Measurements from ENCODE around the gene SOX14.
A peak's percentile ranks its signal among the peaks of the same experiment; 100 is the strongest.

Gene SOX14

DNA sequence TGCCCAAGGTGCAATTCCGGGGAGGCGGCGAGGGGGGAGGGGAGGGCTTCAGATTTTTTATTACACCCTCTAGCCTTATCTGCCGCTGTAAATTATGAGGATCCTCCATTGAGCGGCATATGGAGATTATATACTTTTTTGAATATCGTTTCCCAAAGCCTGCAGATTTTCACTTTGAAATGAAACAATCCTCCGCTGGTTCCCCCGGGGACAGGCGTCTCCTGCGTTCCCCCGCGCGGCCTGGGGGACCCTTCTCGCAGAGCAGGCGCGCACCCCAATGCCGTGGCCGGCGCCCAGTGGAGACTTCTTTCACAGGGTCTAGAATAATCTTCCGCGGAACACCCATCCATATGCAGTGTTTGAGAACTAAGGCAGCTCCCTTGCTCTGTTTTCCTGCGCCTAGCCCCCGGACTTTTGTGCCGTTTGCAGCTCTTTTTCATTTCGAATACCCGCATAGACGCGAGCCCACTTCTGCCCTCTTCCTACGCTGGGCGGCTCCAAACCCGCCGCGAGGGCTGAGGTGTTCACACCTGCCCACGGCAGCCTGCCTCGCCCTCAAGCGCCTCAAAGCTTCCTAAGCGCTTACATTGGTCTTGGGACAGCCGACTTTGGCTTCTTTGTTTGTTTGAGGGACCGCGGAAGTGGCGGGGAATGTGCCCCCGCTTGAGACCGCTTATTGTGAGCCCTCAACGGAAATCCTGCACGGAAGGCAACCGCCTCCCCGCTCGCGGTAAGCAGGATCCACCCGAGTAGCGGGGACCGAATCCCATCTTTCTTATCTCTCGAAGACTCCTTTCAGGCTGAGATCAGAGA is 7.5 kb downstream of the SOX14 start:
- no peak for TF ChIP-seq POLR2A (IDR thresholded peaks at IDR 0.05; ENCODE audit: low read depth, low read length)
- FAIRE-seq (no peak), DNase-seq (ENCODE audit: insufficient read length, low spot score) (no peak)

DNA sequence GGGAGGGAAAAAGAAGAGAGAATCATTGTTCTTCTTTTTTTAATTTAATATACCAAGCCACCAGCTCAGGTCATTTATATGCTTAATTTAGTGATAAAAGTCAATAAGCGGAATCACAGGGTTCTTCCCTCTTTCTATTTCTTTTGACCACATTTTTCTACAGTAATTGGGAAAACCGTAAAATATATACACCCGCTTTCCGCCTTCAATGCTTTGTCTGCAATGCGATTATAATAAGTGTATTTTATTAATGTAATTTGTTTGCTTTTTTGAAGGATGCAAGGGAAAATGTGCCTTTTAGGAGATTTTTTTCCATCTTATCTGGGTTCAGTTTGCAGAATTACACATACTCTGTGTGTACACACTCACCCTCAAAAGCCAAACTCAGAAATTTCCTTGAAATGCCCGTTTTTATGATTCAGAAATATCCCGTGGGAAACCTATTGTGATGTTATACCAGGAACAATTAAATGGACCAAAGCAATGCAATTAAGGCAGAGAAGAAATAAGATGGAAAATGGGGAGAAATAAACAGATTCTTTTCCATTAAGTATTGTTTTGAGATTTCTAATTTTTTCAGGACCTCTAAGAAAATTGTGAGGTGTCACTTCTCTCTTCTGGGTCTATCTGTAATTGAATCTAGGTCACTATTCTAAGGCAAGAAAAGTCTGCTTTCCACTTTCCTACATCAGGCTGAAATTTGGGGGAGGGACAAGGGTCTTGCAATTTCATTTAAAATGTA is 8.3 kb downstream of the SOX14 start:
- no peak for TF ChIP-seq POLR2A (IDR thresholded peaks at IDR 0.05; ENCODE audit: low read depth, low read length)
- no peak for FAIRE-seq
- no peak for DNase-seq (ENCODE audit: insufficient read length, low spot score)

DNA sequence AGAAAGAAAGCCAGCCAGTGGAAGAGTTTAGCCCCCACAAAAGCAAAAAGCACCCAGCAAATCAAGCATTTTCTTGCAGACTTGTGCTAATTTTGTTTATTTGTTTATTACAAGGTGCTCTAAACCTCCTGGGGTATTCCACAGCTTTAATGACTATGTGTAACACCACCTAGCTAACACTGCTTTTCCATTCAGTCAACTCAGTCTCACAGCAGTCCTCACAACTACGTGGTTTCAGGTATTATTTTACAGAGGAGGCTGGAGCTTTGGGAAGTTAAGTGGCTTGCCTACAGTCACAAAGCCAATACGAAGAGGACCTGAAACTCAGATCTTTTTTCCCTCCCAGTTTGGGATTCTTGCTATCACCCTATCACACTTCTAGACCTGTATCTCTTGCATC is 14.8 kb downstream of the SOX14 start:
- FAIRE-seq (no peak), DNase-seq (ENCODE audit: insufficient read length, low spot score) (no peak)
- TF ChIP-seq POLR2A (IDR thresholded peaks at IDR 0.05; ENCODE audit: low read depth, low read length): no peak

DNA sequence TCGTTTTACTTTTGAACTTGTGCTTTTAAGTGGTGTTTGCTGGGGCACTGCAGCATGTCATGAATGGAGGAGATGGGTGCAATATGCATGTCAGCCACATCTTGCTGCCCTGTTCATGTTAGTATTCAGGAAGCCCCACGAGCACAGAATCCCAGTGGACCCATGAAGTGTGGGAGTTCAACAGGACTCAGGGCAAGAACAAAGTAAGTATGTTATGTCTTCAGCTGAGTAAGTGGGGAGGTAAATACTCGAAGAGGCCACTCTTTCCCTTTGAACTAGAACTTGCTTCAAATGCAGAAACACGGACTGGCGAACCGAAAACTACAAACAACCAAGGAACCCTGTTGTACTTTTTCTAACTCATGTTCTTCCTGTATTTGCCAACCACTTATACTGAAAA is 23.4 kb downstream of the SOX14 start:
- FAIRE-seq: no peak
- TF ChIP-seq POLR2A (IDR thresholded peaks at IDR 0.05; ENCODE audit: low read depth, low read length): no peak
- DNase-seq (ENCODE audit: insufficient read length, low spot score): no peak

DNA sequence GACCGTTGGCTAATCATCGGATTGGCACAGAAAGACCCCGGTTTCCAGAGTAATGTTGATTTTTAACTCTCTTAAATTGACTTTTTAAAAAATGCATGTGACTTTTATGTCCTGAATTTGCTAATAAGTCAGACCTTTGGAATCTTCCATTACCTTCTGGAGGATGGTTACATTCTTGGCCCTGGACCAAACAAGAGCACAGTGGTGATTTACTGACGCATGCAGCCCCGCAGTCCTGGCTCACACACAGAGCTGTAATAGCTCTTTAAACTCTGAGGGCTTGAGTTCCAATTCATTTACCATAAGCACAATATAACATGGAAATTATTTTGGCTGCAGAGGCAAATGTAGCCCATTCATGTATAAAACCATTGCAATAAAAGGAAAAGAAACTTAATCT is 25.1 kb downstream of the SOX14 start:
- DNase-seq (ENCODE audit: insufficient read length, low spot score) (no peak), FAIRE-seq (no peak)
- TF ChIP-seq POLR2A (IDR thresholded peaks at IDR 0.05; ENCODE audit: low read depth, low read length): no peak

DNA sequence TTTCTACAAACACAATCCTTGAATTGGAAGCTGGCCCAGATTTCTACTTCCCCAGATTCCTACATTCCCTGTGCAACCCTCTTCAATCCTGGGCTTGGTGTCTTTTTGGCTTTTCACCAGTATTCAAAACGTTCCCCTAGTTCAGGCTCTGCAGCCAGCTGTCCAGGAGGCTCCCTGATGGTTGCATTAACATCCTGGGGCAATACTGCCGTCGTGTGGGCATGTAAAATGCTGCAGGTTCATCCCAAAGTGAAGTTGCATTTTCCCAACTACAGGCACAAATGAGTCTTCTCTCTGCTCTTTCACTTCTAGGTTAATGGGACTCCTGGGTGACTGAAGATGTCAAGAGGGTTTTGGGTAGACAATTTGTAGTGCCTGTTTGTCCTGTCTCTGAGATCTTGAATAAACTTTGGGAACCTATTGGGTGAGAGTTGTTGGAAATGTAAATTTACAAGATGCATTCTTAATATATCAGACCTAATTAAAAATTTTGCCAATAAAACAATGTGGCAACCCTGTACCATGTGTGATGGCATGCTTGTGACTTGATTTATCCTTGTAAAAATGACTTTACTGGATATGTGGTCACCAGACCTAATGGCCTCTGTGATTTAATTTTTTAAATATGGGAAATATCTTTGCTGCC is 28.6 kb downstream of the SOX14 start:
- DNase-seq (ENCODE audit: insufficient read length, low spot score) (peak; percentile 15), FAIRE-seq (peak; percentile 80)
- no peak for TF ChIP-seq POLR2A (IDR thresholded peaks at IDR 0.05; ENCODE audit: low read depth, low read length)

DNA sequence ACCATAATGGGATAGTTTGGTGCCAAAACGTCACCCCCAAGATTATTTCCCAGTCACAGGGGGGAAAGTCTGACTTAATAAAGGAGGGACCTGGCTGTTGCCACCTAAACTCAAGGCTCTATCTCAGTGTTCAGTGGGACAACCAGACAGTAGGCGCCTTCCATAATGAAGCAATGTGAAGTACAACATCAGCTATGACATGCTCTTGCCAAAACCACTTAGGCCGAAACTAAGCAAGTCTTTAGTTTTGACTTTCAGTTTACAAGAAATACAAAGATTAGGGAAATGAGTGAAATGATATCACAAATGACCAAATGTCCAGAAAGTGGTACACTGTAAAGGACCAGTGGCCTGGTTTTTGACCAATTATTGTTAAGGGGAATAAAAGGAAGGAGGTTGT is 32.9 kb downstream of the SOX14 start:
- FAIRE-seq (no peak), DNase-seq (ENCODE audit: insufficient read length, low spot score) (no peak)
- TF ChIP-seq POLR2A (IDR thresholded peaks at IDR 0.05; ENCODE audit: low read depth, low read length): no peak

DNA sequence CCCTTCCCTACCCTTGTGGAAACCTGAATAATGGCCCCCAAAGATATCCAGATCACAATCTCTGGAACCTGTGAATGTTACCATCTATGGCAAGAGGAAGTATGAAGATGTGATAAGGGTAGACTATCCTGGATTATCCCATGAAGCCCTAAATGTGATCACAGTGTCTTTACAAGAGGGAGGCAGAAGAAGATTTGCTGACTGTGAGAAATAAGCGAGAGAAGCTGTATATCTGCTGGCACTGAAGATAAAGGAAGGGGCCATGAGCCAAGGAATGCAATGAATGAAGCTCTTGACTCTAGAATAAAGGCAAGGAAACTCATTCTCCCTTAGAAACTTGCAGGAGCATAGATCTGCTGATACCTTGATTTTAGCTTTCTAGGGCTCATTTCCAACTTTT is 39.1 kb downstream of the SOX14 start:
- no peak for TF ChIP-seq POLR2A (IDR thresholded peaks at IDR 0.05; ENCODE audit: low read depth, low read length)
- DNase-seq (ENCODE audit: insufficient read length, low spot score) (no peak), FAIRE-seq (no peak)

DNA sequence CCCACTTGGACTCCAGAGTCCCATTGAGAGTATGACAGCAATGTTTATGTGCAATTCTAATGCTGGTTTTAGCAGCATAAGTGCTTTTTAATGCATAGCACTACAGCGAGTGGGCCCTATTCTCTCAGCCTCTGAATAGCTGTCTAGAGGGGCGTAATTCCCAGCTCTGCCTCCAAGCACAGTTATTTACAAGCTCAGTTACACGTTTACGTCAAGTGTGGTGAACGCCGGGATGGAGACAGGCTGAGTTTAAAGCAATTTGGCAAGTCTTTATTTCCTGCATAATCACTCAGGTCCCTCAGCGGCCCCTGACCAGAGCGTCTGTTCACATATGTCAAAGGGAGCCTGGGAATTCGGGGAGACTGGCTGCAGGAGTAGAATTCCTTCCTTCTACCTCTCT is 43.9 kb downstream of the SOX14 start:
- DNase-seq (ENCODE audit: insufficient read length, low spot score): no peak
- no peak for TF ChIP-seq POLR2A (IDR thresholded peaks at IDR 0.05; ENCODE audit: low read depth, low read length)
- no peak for FAIRE-seq

DNA sequence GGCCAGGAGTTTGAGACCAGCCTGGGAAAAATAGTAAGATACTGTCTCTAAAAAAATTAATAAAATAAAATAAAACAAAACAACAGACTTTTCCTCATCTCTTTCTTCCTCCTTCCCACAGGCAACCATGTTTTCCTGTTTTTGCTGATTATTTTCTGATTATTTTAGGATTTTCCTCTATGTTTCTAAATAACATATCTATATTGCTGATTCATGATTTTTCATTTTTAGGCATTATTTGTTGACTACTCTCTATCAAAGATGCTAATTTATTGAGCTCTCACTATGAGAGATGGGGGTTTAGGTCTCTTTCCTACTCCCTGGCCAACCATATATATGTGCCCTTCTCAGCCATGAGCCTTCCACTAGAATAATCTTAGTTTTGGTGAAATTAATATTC is 45.4 kb downstream of the SOX14 start:
- no peak for DNase-seq (ENCODE audit: insufficient read length, low spot score)
- TF ChIP-seq POLR2A (IDR thresholded peaks at IDR 0.05; ENCODE audit: low read depth, low read length): no peak
- FAIRE-seq: no peak

DNA sequence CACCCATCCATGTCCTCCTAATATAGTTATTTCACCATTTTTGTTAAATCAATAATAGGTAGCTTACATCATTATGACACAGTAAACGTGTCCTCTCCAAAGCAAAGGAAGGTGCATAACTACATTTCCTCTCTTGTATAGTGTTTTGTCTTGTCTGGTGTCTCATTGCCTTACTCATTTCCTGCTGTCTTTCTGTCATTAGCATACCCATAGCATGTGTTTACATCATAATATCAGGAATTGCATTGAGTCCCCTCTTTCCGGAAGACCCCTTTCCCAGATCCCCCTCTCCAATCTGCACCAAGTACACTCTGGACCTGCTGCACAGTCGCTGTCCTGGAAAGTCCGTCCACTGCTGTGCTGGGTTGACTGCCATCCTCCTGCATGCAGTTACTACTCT is 47.9 kb downstream of the SOX14 start:
- no peak for FAIRE-seq
- TF ChIP-seq POLR2A (IDR thresholded peaks at IDR 0.05; ENCODE audit: low read depth, low read length): no peak
- DNase-seq (ENCODE audit: insufficient read length, low spot score): no peak

DNA sequence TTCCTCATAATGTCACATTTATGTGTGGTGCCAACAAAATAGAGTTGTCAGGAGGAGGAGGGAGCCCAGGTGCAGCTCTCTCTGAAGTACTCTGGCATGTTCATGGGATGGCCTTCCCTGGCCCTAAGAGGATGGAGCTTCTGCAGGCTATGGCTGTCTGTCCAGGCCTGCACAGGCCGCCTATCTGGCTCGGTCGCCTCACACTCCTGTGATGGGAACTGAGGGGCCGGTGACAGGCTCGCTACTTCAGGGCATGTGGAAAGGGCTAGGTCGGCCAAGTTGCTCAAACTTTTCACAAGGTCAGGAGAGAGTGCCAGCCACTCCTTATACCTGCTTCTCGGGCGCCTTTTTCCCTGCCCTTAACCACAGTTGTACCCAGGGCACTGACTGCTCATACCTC is 51.1 kb downstream of the SOX14 start:
- no peak for TF ChIP-seq POLR2A (IDR thresholded peaks at IDR 0.05; ENCODE audit: low read depth, low read length)
- DNase-seq (ENCODE audit: insufficient read length, low spot score) (no peak), FAIRE-seq (no peak)

Data from H54 (cell line).